ENCODE data around the gene TXNRD1.
"Not testable (repeated sequence)": the region's sequence is repeated elsewhere in the genome, so short reads cannot be mapped to it uniquely, and the experiment has no call there.

Gene TXNRD1

DNA sequence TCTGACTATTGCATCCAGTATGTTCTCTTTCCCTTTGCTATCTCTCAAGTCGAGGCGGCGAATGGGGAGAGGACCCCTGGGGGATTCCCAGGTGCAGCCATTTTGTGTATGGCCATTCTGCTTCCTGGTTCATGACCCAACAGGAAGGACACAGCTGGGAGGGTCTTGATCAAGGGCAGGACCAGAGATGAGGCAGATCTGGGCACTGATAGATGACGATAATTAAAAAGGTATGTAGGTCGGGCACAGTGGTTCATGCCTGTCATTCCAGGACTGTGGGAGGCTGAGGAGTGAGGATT is 161.9 kb downstream of the TXNRD1 start:
- Histone ChIP-seq H3K4me3 (ENCODE audit: insufficient read depth, low read depth, low read length, poor library complexity, severe bottlenecking) (no peak overlapping the region), H3K27ac (ENCODE audit: insufficient read depth, low read length, poor library complexity, severe bottlenecking) (no peak overlapping the region), H3K4me1 (ENCODE audit: control insufficient read depth, insufficient read depth, low read length, poor library complexity, severe bottlenecking) (no peaks in the 10 kb centered on the region), H3K9me3 (ENCODE audit: control insufficient read depth, low read length) (no peaks in the 10 kb centered on the region), H3K36me3 (ENCODE audit: control insufficient read depth, insufficient read depth, low read length) (no peaks in the 10 kb centered on the region), H3K27me3 (replicated peaks; ENCODE audit: control insufficient read depth, insufficient read depth, low read length, poor library complexity, severe bottlenecking) (no peaks in the 10 kb centered on the region)
- no peak for DNase-seq

DNA sequence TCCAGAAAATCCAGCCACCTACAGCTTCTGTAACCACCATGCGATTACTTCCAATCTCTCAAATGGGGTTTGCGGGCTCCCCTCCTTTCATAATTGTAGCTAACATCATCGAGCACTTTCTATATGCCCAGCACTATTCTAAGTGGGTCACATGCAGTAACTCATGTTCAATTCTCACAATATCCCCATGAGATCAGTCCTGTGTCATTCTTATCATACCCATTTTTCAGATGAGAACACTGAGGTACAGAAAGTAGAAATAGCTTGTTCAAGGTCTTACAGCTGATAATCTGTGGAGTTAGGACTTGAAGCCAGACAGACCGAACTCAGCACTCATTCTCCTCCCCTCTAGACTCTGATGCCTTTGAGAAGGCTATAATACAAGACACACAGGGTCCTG is 162.8 kb downstream of the TXNRD1 start:
- no peaks in the 10 kb centered on the region for H3K27me3 ChIP-seq (replicated peaks; ENCODE audit: control insufficient read depth, insufficient read depth, low read length, poor library complexity, severe bottlenecking)
- no peaks in the 10 kb centered on the region for H3K4me1 ChIP-seq (ENCODE audit: control insufficient read depth, insufficient read depth, low read length, poor library complexity, severe bottlenecking)
- H3K27ac ChIP-seq (ENCODE audit: insufficient read depth, low read length, poor library complexity, severe bottlenecking), result no peak overlapping the region
- no peak overlapping the region for H3K4me3 ChIP-seq (ENCODE audit: insufficient read depth, low read depth, low read length, poor library complexity, severe bottlenecking)
- no peaks in the 10 kb centered on the region for H3K36me3 ChIP-seq (ENCODE audit: control insufficient read depth, insufficient read depth, low read length)
- no peaks in the 10 kb centered on the region for H3K9me3 ChIP-seq (ENCODE audit: control insufficient read depth, low read length)
- no peak for DNase-seq

DNA sequence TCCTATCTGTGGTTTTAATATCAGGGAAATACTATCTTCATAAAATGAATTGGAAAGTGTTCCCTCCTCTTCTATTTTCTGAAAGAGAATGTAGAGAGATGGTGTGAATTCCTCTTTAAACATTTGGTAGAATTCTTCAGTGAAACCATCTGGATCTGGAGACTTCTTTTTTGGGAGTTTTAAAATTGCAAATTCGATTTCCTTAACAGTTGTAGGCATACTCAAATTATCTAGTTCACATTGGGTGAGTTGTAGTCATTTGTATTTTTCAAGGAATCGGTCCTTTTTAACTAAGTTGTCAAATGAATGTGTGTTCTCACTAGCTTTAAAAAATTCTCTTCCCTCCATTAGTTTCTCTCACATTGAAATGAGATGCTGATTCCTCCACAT is 165.8 kb downstream of the TXNRD1 start:
- Histone ChIP-seq H3K27me3 (replicated peaks; ENCODE audit: control insufficient read depth, insufficient read depth, low read length, poor library complexity, severe bottlenecking) (no peaks in the 10 kb centered on the region), H3K9me3 (ENCODE audit: control insufficient read depth, low read length) (no peaks in the 10 kb centered on the region), H3K4me1 (ENCODE audit: control insufficient read depth, insufficient read depth, low read length, poor library complexity, severe bottlenecking) (no peaks in the 10 kb centered on the region), H3K36me3 (ENCODE audit: control insufficient read depth, insufficient read depth, low read length) (no peaks in the 10 kb centered on the region), H3K27ac (ENCODE audit: insufficient read depth, low read length, poor library complexity, severe bottlenecking) (no peak overlapping the region), H3K4me3 (ENCODE audit: insufficient read depth, low read depth, low read length, poor library complexity, severe bottlenecking) (no peak overlapping the region)
- no peak for DNase-seq

DNA sequence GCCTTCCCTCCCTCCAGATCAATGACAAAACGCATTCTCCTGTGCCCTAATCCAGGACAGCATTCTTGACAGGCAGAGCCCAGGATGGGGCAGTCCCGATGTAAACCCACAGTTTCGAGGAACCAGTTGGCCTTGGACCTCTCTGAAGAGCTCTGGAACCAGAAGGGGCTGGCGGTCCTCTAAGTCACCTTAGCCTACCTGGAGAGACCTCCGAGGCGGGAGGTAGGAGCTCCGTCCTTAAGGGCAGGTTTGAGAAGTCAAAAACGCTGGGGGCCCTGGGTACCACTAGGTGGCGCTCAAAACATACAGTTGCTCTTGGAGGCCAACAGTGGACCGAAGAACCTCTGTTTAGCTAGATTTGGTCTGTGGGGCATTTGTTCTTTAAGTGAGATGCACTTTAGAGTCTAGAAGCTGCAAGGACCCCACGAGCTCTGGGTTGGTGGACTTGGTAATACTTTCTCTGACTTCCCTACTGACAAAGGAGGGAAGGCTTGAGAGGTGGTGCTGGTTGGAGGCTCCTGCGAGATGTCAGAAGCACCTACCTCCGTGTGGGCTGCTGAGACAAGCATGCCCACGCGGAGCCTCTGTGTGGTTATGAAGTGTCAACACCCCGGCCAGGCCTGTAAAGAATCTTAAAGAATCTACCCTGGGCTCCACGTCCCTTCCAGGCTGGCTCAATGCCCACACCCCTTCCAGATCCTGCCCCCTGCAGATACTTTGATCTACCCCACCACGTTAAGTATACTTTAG is 166.3 kb downstream of the TXNRD1 start:
- Histone ChIP-seq H3K9me3 (ENCODE audit: control insufficient read depth, low read length) (no peaks in the 10 kb centered on the region), H3K27ac (ENCODE audit: insufficient read depth, low read length, poor library complexity, severe bottlenecking) (no peak overlapping the region), H3K27me3 (replicated peaks; ENCODE audit: control insufficient read depth, insufficient read depth, low read length, poor library complexity, severe bottlenecking) (no peaks in the 10 kb centered on the region), H3K4me3 (ENCODE audit: insufficient read depth, low read depth, low read length, poor library complexity, severe bottlenecking) (no peak overlapping the region), H3K36me3 (ENCODE audit: control insufficient read depth, insufficient read depth, low read length) (no peaks in the 10 kb centered on the region), H3K4me1 (ENCODE audit: control insufficient read depth, insufficient read depth, low read length, poor library complexity, severe bottlenecking) (no peaks in the 10 kb centered on the region)
- DNase-seq, result peak; percentile 55 to 73 (median 57)

DNA sequence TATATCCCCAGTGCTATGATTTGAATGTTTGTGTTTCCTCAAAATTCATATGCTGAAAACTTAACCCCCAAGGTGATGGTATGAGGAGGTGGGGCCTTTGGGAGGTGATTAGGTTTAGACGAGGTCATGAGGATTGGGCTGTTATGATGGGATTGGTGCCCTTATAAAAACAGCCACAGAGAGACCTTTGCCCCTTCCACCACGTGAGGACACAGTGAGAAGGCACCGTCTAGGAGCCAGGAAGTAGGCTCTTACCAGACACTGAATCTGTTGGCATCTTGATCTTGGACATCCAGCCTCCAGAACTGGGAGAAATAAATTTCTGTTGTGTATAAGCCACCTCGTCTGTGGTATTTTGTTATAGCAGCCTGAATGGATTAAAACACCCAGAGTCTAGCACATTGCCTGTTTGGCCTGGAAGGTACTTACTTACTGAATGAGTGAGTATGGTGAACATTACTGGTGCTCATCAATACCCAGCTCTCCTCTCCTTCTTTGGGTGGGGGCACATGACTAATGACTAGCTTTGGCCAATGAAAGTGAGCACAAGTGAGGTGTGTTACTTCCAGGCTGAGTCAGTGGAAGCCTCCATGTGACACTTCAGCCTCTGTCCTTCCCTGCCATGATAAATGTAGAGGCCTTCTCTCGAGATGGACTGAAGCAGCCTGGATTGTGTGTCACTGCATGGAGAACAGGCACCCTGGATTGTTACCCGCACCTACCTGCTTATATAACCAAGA is 168.7 kb downstream of the TXNRD1 start:
- Histone ChIP-seq H3K9me3 (ENCODE audit: control insufficient read depth, low read length) (no peaks in the 10 kb centered on the region), H3K36me3 (ENCODE audit: control insufficient read depth, insufficient read depth, low read length) (no peaks in the 10 kb centered on the region), H3K27ac (ENCODE audit: insufficient read depth, low read length, poor library complexity, severe bottlenecking) (no peak overlapping the region), H3K4me3 (ENCODE audit: insufficient read depth, low read depth, low read length, poor library complexity, severe bottlenecking) (no peak overlapping the region), H3K27me3 (replicated peaks; ENCODE audit: control insufficient read depth, insufficient read depth, low read length, poor library complexity, severe bottlenecking) (no peaks in the 10 kb centered on the region), H3K4me1 (ENCODE audit: control insufficient read depth, insufficient read depth, low read length, poor library complexity, severe bottlenecking) (no peaks in the 10 kb centered on the region)
- no peak for DNase-seq

DNA sequence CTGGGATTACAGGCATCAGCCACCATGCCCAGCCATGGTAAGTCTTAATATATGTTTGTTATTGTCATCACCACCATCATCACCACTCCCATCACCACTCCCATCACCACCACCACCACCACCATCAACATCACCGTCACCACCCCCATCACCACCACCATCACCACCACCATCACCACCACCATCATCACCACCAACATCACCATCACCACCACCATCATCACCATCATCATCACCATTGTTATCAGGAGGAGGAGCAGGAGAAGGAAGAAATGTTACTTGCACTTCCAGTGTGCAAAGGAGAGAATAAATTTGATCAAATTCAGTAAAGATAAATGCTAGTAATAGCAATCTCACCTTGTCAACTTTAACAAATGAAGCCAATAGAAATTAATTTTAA is 169.9 kb downstream of the TXNRD1 start:
- Histone ChIP-seq H3K9me3 (ENCODE audit: control insufficient read depth, low read length) (no peaks in the 10 kb centered on the region), H3K4me3 (ENCODE audit: insufficient read depth, low read depth, low read length, poor library complexity, severe bottlenecking) (no peak overlapping the region), H3K36me3 (ENCODE audit: control insufficient read depth, insufficient read depth, low read length) (no peaks in the 10 kb centered on the region), H3K27me3 (replicated peaks; ENCODE audit: control insufficient read depth, insufficient read depth, low read length, poor library complexity, severe bottlenecking) (no peaks in the 10 kb centered on the region), H3K4me1 (ENCODE audit: control insufficient read depth, insufficient read depth, low read length, poor library complexity, severe bottlenecking) (no peaks in the 10 kb centered on the region), H3K27ac (ENCODE audit: insufficient read depth, low read length, poor library complexity, severe bottlenecking) (no peak overlapping the region)
- no peak for DNase-seq

DNA sequence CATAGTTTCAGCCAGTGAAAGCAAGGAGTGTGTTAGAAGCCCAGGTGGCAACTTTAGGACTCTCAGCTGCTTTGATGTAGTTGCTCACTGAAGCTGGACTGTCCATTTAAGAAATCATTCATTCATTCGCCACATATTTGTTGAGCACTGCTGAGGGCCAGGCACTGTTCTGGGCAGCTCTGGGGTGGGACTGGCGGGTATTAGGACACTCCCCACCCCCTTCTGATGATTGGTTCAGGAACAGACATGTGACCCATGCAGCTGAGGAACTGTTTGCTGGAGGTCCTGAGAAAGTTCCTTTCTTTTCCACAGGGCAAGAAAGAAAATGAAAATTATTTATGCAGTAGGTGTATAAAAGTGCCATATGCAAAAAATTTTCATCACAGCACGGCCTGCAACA is 170.9 kb downstream of the TXNRD1 start:
- no peak overlapping the region for H3K27ac ChIP-seq (ENCODE audit: insufficient read depth, low read length, poor library complexity, severe bottlenecking)
- H3K27me3 ChIP-seq (replicated peaks; ENCODE audit: control insufficient read depth, insufficient read depth, low read length, poor library complexity, severe bottlenecking), result no peaks in the 10 kb centered on the region
- no peaks in the 10 kb centered on the region for H3K9me3 ChIP-seq (ENCODE audit: control insufficient read depth, low read length)
- H3K4me1 ChIP-seq (ENCODE audit: control insufficient read depth, insufficient read depth, low read length, poor library complexity, severe bottlenecking), result no peaks in the 10 kb centered on the region
- DNase-seq, result no peak
- H3K4me3 ChIP-seq (ENCODE audit: insufficient read depth, low read depth, low read length, poor library complexity, severe bottlenecking), result no peak overlapping the region
- H3K36me3 ChIP-seq (ENCODE audit: control insufficient read depth, insufficient read depth, low read length), result no peaks in the 10 kb centered on the region

DNA sequence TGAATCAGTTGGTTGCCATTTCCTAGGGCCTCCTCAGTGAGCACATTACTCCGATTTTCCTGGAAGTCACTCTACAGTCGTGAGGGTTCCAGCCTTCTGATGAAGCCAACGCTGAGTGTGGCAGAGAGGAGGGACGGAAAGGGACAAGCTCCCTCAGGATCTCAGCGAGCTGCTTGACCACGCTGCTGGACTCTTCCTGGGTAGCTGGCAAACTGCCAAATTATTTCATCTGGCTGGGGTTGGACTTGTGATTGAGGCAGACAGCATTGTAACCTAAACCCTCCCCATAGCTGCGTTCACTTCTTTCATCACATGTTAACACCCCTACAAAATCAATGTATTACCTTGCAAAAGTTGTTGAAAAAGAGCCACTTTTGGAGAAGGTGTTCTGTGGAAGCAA is 171.6 kb downstream of the TXNRD1 start:
- no peaks in the 10 kb centered on the region for H3K9me3 ChIP-seq (ENCODE audit: control insufficient read depth, low read length)
- no peaks in the 10 kb centered on the region for H3K36me3 ChIP-seq (ENCODE audit: control insufficient read depth, insufficient read depth, low read length)
- no peak for DNase-seq

DNA sequence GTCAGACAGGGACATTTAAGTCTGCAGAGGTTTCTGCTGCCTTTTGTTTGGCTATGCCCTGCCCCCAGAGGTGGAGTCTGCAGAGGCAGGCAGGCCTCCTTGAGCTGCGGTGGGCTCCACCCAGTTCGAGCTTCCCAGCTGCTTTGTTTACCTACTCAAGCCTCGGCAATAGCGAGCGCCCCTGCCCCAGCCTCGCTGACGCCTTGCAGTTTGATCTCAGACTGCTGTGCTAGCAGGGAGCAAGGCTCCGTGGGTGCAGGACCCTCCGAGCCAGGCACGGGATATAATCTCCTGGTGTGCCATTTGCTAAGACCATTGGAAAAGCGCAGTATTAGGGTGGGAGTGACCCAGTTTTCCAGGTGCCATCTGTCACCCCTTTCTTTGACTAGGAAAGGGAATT is 178.5 kb downstream of the TXNRD1 start:
- not testable (repeated sequence) for H3K36me3 ChIP-seq (ENCODE audit: control insufficient read depth, insufficient read depth, low read length); H3K4me1 ChIP-seq (ENCODE audit: control insufficient read depth, insufficient read depth, low read length, poor library complexity, severe bottlenecking); H3K4me3 ChIP-seq (ENCODE audit: insufficient read depth, low read depth, low read length, poor library complexity, severe bottlenecking); DNase-seq; H3K27me3 ChIP-seq (replicated peaks; ENCODE audit: control insufficient read depth, insufficient read depth, low read length, poor library complexity, severe bottlenecking); H3K27ac ChIP-seq (ENCODE audit: insufficient read depth, low read length, poor library complexity, severe bottlenecking); H3K9me3 ChIP-seq (ENCODE audit: control insufficient read depth, low read length)

More for the DNA sequence above, 171.6 kb downstream of the TXNRD1 start:
- H3K27ac ChIP-seq (ENCODE audit: insufficient read depth, low read length, poor library complexity, severe bottlenecking), result no peak overlapping the region
- H3K4me1 ChIP-seq (ENCODE audit: control insufficient read depth, insufficient read depth, low read length, poor library complexity, severe bottlenecking), result no peaks in the 10 kb centered on the region
- H3K4me3 ChIP-seq (ENCODE audit: insufficient read depth, low read depth, low read length, poor library complexity, severe bottlenecking), result no peak overlapping the region
- H3K27me3 ChIP-seq (replicated peaks; ENCODE audit: control insufficient read depth, insufficient read depth, low read length, poor library complexity, severe bottlenecking), result no peaks in the 10 kb centered on the region

Data from effector memory CD4-positive, alpha-beta T cell (primary cell).